HG03442 (cell line): ENCODE data around the gene KCNH2.
"Not testable (repeated sequence)": the region's sequence is repeated elsewhere in the genome, so short reads cannot be mapped to it uniquely, and the experiment has no call there.

Experiments used
- ATAC-seq: cut with Tn5 transposase; IDR thresholded peaks from one replicate; pipeline ENCODE4 v1.9.1; 2021; ENCODE audit warnings: mild to moderate bottlenecking, moderate library complexity; ENCODE audit not compliant: unreplicated experiment

Gene KCNH2, protein sequence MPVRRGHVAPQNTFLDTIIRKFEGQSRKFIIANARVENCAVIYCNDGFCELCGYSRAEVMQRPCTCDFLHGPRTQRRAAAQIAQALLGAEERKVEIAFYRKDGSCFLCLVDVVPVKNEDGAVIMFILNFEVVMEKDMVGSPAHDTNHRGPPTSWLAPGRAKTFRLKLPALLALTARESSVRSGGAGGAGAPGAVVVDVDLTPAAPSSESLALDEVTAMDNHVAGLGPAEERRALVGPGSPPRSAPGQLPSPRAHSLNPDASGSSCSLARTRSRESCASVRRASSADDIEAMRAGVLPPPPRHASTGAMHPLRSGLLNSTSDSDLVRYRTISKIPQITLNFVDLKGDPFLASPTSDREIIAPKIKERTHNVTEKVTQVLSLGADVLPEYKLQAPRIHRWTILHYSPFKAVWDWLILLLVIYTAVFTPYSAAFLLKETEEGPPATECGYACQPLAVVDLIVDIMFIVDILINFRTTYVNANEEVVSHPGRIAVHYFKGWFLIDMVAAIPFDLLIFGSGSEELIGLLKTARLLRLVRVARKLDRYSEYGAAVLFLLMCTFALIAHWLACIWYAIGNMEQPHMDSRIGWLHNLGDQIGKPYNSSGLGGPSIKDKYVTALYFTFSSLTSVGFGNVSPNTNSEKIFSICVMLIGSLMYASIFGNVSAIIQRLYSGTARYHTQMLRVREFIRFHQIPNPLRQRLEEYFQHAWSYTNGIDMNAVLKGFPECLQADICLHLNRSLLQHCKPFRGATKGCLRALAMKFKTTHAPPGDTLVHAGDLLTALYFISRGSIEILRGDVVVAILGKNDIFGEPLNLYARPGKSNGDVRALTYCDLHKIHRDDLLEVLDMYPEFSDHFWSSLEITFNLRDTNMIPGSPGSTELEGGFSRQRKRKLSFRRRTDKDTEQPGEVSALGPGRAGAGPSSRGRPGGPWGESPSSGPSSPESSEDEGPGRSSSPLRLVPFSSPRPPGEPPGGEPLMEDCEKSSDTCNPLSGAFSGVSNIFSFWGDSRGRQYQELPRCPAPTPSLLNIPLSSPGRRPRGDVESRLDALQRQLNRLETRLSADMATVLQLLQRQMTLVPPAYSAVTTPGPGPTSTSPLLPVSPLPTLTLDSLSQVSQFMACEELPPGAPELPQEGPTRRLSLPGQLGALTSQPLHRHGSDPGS

DNA sequence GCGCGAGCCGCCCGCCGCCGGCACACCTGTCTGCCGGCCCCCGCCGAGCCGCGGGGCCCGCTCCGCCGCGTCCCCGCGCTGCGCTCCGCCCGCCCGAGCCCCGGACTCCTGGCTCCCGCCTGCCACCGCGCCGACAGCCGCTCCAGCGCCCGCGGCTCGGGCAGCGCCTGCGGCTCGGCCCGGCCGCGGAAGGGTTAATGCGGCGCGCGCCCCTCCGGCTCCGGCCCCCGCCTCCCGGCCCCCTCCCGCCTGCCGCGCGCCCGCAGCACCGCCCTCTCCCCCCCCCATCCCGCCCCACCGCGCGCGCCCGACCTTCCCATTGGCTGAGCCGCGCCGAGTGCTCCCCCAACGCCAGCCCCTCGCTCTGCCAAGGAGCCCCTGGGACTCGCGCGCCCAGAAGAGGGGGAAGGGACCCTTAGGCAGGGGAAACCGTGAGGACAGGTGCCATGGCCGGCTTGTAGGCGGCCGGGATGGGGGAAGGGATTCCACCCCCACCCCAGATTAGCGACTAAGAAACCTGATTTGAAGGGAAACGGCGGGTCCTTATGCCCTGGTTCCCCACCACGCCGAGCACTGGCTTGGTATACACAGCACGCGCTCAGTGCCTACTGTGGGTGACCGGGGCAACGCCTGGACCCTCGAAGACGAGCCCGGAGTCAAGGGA lies at the start of gene KCNH2:
Gene KCNH2 (minus strand): TSS at position 196 of the 664 bp plus-strand sequence. CDS start 408 bp downstream, outside the sequence.
- no peak for ATAC-seq

DNA sequence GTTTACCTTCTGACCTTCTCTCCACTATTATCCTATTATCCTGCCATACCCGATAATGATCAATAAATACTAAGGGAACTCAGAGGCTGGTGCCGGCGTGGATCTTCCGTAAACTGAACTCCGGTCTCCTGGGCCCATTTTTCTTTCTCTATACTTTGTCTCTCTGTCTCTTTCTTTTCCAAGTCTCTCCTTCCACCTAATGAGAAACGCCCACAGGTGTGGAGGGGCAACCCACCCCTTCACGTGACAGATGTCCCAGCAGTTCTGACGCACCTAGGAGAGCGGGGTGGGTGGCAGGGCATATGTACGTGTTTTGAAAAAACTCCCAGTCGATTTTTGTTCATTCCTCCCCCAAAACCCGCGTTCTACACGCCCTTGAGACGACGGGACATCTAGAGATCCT lies 49.6 kb upstream of the KCNH2 start:
- not testable (repeated sequence) for ATAC-seq

DNA sequence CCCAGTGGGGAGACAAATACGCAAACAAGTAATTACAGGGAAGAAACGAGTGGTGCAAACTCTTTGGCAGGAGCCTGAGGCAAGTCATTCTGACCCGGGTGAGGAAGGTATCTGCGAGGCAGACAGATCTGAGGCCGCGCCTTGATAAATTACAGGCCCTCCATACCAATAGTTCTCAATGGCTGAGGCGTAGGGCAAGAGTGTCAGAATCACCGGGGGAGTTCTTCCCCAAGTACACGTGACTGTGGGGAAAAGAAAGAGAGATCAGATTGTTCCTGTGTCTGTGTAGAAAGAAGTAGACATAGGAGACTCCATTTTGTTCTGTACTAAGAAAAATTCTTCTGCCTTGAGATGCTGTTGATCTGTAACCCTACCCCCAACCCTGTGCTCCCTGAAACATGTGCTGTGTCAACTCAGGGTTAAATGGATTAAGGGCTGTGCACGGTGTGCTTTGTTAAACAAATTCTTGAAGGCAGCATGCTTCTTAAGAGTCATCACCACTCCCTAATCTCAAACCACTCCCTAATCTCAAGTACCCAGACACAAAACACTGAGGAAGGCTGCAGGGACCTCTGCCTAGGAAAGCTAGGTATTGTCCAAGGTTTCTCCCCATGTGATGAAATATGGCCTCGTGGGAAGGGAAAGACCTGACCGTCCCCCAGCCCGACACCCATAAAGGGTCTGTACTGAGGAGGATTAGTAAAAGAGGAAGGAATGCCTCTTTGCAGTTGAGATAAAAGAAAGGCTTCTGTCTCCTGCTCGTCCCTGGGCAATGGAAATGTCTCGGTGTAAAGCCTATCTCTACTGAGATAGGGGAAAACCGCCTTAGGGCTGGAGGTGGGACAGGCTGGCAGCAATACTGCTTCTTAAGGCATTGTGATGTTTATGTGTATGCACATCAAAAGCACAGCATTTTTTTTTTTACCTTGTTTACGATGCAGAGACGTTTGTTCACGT lies 48.9 kb upstream of the KCNH2 start:
- ATAC-seq = not testable (repeated sequence)

DNA sequence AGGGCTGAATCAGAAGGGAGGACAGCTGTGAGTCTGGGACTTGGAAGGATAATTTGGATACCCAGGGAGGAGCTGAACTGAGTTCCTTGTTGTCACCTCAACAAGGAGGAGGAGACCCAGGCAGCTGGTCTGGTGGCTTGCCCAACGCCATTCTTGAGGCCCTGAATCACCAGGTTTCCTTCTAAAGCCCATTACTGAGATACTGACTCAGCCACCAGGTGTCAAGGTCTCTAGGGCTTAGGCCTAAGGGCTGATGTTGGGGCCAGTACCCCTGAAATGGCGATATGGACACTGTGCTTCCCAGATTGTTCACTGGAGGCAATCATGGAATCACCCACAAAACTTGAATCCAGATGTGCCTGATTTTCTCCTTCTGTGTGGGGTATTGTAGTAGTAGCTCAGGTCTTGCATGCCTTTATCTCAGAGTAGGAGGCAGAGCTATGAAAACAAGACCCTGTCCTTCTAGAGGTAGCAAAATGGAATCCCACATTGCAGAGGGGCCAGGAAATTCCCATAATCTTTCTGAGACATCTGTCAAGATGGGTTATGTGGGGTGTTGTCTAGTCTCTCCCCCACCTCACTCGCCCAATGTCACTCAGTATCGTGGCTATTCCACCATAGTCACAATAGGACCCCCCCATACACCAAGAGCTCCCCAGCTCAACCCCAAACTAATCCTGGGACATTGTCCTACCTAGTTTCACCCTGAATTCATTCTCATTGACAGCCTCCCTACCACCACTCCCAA lies 48.0 kb upstream of the KCNH2 start:
- ATAC-seq = no peak

DNA sequence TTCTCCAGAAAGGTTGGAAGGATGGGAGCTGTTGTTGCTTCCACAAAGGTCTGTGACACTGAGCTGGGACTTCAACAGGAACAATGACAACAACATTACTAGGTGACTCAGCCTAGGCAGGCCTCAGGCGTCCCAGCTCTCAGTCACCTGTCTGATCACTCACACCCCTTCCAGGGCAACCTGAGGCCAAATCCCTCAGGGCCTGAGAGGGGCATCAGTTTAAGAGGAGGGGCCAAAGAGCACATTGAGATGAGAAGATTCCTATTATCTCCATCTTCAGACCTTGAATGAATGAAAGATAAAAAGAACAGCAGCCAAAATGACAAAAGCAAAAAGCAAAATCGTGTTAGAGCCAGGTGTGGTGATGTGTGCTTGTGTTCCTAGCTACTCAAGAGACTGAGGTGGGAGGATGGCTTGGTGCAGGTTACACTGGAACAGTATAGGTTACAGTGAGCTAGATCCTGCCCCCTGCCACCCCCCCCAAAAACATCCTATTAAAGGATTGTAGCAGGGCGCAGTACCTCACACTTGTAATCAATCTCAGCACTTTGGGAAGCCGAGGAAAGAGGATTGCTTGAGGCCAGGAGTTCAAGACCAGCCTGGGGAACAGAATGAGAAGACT lies 46.4 kb upstream of the KCNH2 start, which contains the start of gene ATG9B:
Gene ATG9B (minus strand): TSS at position 60 of the 622 bp plus-strand sequence. CDS start 71 bp downstream, outside the sequence.
- ATAC-seq = no peak

DNA sequence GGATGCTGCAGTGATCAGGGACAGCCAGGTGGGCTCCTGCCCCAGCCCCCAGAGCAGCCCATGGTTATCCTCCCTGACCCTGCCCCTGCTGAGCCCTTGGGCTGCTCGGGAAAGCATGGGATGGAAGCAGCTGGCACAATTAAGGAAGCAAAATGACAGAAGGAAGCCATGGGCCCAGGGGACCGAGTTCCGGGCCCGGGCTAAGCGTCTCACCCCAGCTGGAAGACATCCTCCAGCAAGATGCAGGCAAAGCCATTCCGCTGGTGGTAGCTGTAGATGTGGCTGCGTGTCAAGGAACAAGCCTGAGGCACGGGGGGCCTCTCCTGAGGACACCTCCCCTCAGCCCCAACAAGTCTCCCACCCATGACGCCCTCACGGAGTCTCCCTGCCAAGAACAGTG lies 45.1 kb upstream of the KCNH2 start:
- no peak for ATAC-seq

DNA sequence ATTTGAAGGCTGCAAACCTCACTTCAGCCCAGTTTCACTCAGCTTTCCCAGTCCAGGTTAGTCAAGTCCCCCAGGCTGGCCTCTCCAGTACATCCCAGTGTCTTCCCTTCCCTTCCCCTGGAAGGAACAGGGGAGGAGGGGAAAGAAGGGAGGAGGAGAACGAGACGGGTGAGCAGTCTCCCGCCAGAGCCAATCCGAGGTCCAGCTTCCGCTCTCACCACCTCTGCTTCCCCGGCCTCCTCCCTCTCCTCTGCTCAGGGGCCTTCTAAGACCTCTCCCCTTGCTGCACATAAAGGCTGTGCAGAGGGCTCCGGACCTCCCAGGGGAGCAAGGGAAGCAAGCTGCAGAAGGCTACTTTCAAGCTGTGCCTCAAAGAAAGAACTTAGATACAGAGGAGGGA lies 42.1 kb upstream of the KCNH2 start:
- ATAC-seq = no peak

DNA sequence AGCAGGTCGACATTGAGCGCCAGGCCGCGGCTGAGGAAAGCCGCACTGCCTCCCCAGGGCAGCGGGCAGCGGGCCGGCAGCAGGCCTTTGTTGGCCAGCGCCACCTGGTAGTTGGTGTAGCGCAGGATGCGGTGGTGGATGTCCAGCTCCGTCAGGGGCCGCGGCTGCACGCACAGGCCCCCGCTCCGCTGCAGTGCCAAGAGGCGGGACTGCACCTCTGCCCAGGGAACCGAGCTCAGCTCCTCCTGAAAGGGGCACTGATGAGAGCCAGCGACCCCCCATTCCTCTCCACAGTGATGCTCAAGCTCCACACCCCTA lies 41.0 kb upstream of the KCNH2 start:
- ATAC-seq = no peak

DNA sequence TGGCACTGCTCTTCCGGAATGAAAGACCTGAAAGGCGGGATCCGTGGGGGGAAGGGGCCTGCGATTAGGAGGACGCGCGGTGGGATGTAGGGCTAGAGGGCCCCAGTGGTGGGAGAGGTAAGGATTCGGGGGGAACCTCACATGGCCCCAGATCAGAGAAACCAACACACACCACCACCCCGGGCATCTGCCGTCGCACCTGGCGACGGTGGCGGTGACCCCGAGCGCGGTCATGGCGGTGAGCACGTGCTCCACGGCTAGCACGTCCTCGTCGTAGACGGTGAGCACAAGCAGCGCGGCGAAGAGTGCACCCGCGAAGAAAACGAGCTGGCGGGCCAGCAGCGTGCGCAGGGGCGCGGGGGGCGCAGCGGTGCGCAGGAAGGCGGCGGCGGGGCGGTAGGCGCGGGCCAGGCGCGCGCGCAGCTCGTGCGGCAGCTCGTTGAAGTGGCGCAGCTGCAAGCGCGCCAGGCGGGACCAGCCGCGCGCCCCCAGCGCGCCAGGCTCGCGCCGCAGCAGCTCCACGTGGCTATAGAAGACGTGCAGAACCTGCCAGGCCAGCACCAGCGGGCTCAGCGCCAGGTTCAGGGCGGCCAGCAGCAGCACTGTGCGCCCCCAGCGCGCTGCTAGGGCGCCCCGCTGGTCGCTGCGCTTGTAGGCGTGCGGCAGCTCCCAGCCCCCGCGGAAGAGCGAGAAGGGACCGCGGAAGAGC lies 40.5 kb upstream of the KCNH2 start:
- ATAC-seq = no peak

DNA sequence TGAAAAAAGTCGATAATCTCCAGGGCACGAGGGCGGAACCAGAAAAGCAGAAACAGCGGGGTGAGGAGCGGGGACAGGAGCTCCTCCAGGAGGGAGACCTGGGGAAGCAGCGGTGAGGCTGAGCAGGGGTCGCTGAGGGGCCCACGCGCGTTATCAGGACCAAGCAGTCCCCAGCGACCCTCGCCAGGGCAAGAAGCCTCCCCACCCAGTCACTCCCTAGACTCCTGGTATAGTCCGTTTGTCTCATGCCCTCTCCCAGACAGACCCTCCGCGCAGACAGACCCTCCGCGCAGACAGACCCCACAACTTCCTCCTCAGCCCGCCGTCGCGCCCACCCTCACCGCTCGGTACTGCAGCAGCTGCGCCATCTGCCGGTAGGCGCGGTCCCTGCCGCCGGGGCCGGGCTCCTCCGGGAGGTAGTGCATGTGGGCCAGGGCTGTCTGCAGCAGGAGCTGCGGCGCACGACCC lies 39.9 kb upstream of the KCNH2 start:
- ATAC-seq = peak; percentile 54

DNA sequence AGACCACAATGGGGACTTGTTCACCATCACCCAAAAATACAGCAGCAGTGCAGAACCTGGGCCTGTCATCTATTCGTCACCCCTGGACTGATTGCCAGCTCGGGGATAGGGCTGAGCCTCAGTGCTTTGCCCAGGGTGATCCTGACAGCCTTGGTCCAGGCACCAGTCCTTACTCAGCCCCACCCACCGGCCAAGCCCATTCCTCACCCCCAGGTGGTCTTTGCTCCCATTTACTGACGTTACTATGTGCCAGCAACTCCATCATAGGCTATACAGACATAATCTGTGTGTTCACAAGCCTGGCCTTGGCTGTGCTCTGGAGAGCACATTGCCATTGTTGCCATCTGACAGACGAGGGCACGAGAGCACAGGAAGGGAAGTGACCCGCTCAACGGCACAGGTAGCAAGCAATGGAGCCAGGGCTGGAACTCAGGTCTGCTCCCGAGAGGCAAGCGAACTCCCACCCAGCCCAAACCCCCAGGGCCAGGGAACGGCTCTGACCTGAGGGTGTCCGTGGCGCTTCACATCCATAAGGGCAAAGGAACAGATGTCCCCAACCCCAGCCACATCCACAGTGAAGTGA lies 39.3 kb upstream of the KCNH2 start:
- no peak for ATAC-seq

DNA sequence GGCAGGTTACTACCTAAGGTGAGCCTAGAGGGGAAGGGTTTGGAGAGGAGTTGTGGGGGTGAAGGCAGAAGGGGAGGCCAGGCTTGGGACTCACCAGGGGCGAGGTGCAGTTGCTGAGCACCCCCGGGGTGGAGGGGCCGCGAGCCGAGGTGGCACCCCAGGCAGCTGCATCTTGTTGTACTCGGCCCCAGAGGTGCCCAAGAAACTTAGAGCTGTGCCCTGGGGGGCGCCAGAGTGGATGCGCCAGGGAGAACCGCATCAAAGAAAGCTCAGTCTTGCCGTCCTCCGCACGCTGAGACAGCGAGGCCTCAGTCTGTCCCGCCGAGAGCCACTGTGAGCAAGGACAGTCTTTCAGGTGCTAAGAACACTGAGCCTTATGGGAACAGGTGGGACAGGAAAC lies 38.8 kb upstream of the KCNH2 start:
- no peak for ATAC-seq

DNA sequence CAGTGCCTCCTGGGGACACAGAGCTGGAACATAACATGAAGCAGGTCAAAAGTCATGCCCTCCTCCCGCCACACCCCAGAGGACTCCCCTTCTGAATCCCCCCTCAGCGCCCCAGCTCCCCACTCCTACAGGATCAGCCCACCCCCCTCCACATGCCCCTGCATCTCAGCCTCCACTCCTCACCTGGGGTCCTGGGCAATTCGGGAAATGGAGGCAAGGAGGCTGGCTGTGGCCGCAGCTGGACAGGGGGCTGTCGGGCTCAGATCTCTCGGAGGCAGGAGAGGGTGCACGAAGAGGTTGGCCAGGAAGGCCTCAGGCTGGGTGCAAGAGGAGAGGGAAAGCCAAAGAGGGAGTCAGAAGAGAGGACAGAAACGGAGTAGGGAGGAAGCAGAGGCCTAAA lies 38.4 kb upstream of the KCNH2 start:
- ATAC-seq = no peak

DNA sequence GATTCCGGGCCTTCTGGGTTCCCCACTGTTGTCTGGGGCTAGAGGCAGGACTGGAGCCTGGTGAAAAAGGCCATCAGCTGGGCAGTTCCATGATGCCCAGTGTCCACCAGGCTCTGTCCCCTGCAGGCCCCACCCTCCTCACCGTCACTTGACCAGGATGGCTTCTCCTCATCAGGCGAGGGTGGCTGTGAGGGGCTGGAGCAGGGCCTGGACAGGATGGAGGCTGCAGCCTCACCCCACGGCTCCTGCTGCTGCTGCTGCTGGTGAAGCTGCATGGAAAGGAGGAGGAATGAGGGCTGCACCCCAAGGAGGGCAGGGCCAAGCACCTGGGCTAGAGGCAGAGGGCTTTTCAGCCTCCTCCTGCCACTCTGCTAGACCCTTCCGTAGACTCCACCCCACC lies 37.8 kb upstream of the KCNH2 start:
- no peak for ATAC-seq

DNA sequence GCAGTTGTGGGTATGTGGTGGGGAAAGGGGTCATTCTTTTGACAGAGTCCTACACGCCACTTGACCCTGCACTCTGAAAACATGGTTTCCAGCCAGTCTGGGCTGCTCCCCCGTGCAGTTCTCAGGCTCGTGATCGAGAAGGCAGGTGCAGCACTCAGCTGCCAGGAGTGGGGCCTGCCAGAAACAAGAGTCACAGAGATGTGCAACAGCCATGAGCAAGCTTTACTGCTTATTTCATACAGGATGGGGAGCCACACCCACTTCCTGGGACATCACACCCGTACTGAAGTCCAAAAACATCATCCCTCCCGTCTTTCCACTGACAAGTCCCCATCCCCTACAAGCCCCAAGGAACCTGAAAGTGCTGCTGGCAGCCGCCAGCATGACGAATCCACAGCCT lies 36.8 kb upstream of the KCNH2 start:
- no peak for ATAC-seq

DNA sequence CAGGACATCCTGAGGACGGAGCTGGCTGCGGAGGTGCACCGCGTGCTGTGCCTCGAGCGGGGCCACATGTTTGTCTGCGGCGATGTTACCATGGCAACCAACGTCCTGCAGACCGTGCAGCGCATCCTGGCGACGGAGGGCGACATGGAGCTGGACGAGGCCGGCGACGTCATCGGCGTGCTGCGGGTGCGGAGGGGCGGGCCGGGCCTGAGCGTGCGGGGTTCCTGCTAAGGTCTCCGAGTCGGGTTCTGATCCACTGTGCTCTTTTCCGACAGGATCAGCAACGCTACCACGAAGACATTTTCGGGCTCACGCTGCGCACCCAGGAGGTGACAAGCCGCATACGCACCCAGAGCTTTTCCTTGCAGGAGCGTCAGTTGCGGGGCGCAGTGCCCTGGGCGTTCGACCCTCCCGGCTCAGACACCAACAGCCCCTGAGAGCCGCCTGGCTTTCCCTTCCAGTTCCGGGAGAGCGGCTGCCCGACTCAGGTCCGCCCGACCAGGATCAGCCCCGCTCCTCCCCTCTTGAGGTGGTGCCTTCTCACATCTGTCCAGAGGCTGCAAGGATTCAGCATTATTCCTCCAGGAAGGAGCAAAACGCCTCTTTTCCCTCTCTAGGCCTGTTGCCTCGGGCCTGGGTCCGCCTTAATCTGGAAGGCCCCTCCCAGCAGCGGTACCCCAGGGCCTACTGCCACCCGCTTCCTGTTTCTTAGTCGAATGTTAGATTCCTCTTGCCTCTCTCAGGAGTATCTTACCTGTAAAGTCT lies 35.8 kb upstream of the KCNH2 start:
- ATAC-seq = peak; percentile 44

DNA sequence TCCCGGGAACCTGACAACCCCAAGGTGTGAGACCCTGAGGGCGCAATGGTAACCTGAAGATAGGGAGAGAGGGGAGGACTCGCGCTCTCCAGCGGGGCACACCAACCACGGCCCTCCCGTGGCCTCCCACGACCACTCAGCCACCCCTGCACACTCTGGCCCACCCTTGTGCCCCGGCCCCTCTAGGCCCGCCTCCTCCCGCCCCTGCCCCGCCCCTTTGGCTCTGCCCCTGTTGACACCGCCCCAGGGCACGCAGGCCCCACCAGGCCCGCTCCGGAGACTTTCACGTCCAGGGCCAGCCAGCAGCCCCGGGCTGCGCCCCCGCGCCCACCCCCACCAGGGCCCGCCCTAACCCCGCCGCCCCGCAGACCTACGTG lies 35.2 kb upstream of the KCNH2 start:
- no peak for ATAC-seq
